Measurements from ENCODE around the gene HSDL2.

The HSDL2 gene

GRCh38 chr9:112403614-112404201, 23.8 kb downstream of the HSDL2 start:
- no peak overlapping the region for H3K4me2 ChIP-seq (ENCODE audit: low read depth, low read length, poor library complexity, severe bottlenecking)
- TF ChIP-seq CTCF (conservative IDR thresholded peaks at IDR 0.05; ENCODE audit: low read length) (no peak), EZH2phosphoT487 (IDR thresholded peaks at IDR 0.05; ENCODE audit: borderline replicate concordance) (no peak)
- no peak overlapping the region for H3K4me3 ChIP-seq (ENCODE audit: low read length, poor library complexity, severe bottlenecking)
- no peaks in the 10 kb centered on the region for H3K27me3 ChIP-seq (ENCODE audit: insufficient read depth, low read length, poor library complexity, severe bottlenecking)
- H2AFZ ChIP-seq (ENCODE audit: low read length) = no peak overlapping the region
- H3K9me2 ChIP-seq (replicated peaks; ENCODE audit: low read depth, low read length) = no peaks in the 10 kb centered on the region
- no peaks in the 10 kb centered on the region for H3K79me2 ChIP-seq (ENCODE audit: insufficient read depth, low read length)
- H3F3A ChIP-seq (ENCODE audit: low read depth) = no peaks in the 10 kb centered on the region
- H4K20me1 ChIP-seq (ENCODE audit: insufficient read depth, low read length, poor library complexity, severe bottlenecking) = no peaks in the 10 kb centered on the region
- no peaks in the 10 kb centered on the region for H3K9me3 ChIP-seq (ENCODE audit: insufficient read depth, low read depth, low read length)
- H3K36me3 ChIP-seq (ENCODE audit: insufficient read depth, low read length) = peaks cover 5% of the 10 kb centered on the region; the same call in 1 of the 2 replicates
- H3K9ac ChIP-seq (ENCODE audit: low read depth, low read length, poor library complexity, severe bottlenecking) = no peak overlapping the region
- no peaks in the 10 kb centered on the region for H3K4me1 ChIP-seq (ENCODE audit: insufficient read depth, low read length, poor library complexity, severe bottlenecking)

DNA sequence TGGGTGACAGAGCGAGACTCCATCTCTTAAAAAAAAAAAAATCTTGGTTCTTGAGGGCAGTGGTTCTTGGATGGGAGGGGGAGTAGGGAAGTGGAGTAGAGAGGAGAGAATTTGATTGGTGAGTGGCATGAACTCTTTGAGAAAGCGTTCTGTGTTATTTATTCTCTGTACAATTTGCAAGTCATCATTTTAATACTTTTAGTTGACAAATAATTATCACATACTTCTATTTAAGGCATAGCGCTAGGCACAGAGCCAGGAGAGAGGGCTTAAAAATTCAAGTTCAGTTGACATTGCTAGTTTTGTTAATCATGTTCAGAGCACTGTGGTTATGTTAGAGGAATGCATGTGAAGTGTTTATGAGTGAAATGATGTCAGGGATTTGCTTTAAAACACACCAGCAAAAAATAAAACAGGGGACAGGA, 24.6 kb downstream of the HSDL2 start:
- Histone ChIP-seq H3K79me2 (ENCODE audit: insufficient read depth, low read length) (no peaks in the 10 kb centered on the region), H3K27me3 (ENCODE audit: insufficient read depth, low read length, poor library complexity, severe bottlenecking) (no peaks in the 10 kb centered on the region), H3F3A (ENCODE audit: low read depth) (no peaks in the 10 kb centered on the region), H3K4me2 (ENCODE audit: low read depth, low read length, poor library complexity, severe bottlenecking) (no peak overlapping the region), H3K36me3 (ENCODE audit: insufficient read depth, low read length) (peaks cover 5% of the 10 kb centered on the region; the same call in 1 of the 2 replicates), H2AFZ (ENCODE audit: low read length) (no peak overlapping the region), H3K4me3 (ENCODE audit: low read length, poor library complexity, severe bottlenecking) (no peak overlapping the region), H3K9me2 (replicated peaks; ENCODE audit: low read depth, low read length) (no peaks in the 10 kb centered on the region), H4K20me1 (ENCODE audit: insufficient read depth, low read length, poor library complexity, severe bottlenecking) (no peaks in the 10 kb centered on the region), H3K9ac (ENCODE audit: low read depth, low read length, poor library complexity, severe bottlenecking) (no peak overlapping the region), H3K4me1 (ENCODE audit: insufficient read depth, low read length, poor library complexity, severe bottlenecking) (no peaks in the 10 kb centered on the region), H3K9me3 (ENCODE audit: insufficient read depth, low read depth, low read length) (no peaks in the 10 kb centered on the region)
- TF ChIP-seq CTCF (conservative IDR thresholded peaks at IDR 0.05; ENCODE audit: low read length) (no peak), EZH2phosphoT487 (IDR thresholded peaks at IDR 0.05; ENCODE audit: borderline replicate concordance) (no peak)

DNA sequence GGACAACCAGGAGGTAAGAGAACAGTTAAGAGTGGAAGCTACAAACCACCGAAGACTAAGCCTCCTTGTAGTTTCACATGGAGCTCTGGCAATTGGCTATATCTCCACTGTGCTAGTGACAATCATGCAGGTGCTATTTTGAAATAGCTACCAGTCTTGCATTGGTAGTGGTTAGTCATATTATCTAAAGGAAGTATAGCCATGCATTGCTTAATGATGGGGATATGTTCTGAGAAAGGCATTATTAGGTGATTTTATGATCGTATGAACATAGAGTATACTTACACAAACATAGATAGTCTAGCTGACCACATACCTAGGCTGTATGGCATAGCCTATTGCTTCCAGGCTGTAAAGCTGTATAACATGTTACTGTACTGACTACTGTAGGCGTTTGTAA, 28.4 kb downstream of the HSDL2 start:
- no peaks in the 10 kb centered on the region for H3K79me2 ChIP-seq (ENCODE audit: insufficient read depth, low read length)
- H4K20me1 ChIP-seq (ENCODE audit: insufficient read depth, low read length, poor library complexity, severe bottlenecking) = no peaks in the 10 kb centered on the region

More for the DNA sequence above, 28.4 kb downstream of the HSDL2 start:
- H3K4me2 ChIP-seq (ENCODE audit: low read depth, low read length, poor library complexity, severe bottlenecking) = no peak overlapping the region
- no peaks in the 10 kb centered on the region for H3K4me1 ChIP-seq (ENCODE audit: insufficient read depth, low read length, poor library complexity, severe bottlenecking)
- H3K9me3 ChIP-seq (ENCODE audit: insufficient read depth, low read depth, low read length) = no peaks in the 10 kb centered on the region
- TF ChIP-seq EZH2phosphoT487 (IDR thresholded peaks at IDR 0.05; ENCODE audit: borderline replicate concordance) (no peak), CTCF (conservative IDR thresholded peaks at IDR 0.05; ENCODE audit: low read length) (no peak)
- H3K9me2 ChIP-seq (replicated peaks; ENCODE audit: low read depth, low read length) = no peaks in the 10 kb centered on the region
- H3K4me3 ChIP-seq (ENCODE audit: low read length, poor library complexity, severe bottlenecking) = no peak overlapping the region
- peaks cover 5% of the 10 kb centered on the region; the same call in 1 of the 2 replicates for H3K36me3 ChIP-seq (ENCODE audit: insufficient read depth, low read length)
- no peaks in the 10 kb centered on the region for H3F3A ChIP-seq (ENCODE audit: low read depth)
- H3K9ac ChIP-seq (ENCODE audit: low read depth, low read length, poor library complexity, severe bottlenecking) = no peak overlapping the region
- H2AFZ ChIP-seq (ENCODE audit: low read length) = no peak overlapping the region
- H3K27me3 ChIP-seq (ENCODE audit: insufficient read depth, low read length, poor library complexity, severe bottlenecking) = no peaks in the 10 kb centered on the region

All from Loucy (cell line).